Measurements from ENCODE around the gene IGSF21.
"Not testable (repeated sequence)": the region's sequence is repeated elsewhere in the genome, so short reads cannot be mapped to it uniquely, and the experiment has no call there.

Gene IGSF21

GRCh38 chr1:18340158-18340764 is 232.7 kb downstream of the IGSF21 start:
- DNase-seq = no peak

GRCh38 chr1:18340787-18341186 is 233.2 kb downstream of the IGSF21 start:
- no peak for DNase-seq

DNA sequence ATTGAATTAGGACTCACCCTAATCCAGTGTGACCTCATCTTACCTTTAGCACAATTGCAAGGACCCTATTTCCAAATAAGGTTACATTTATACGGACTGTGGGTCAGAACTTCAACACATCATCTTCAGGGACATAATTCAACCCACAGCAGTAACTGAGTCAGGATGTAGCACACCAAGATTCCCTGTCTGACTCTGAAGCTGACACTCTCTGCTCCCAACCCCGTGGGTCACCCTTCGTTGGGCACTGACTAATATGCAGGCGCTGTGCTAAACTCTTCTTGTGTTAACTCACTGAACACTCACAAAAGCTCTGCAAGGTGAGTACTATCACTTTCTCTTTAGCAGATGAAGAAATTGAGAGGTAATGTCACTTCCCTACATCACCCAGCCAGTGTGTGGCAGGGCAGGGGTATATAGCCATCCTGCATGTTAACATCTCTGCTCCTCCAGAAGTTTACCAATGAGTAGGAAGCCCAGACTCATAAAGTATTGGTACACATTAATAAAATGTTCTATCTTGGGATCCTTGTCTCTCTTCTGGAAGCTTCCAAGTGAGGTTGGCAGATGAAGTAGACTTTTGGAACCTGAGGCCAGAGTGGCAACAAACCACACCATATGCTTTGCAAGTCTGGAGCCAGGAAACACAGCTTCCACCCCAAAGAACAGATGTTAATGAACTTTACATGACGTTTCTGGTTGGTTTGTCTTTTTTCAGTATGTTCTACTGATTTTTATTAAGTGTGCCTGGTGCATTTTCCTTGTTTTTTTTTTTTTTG is 233.9 kb downstream of the IGSF21 start:
- DNase-seq = no peak

- no peak for DNase-seq
Measured at GRCh38 chr1:18342744-18343143, 235.1 kb downstream of the IGSF21 start.

DNA sequence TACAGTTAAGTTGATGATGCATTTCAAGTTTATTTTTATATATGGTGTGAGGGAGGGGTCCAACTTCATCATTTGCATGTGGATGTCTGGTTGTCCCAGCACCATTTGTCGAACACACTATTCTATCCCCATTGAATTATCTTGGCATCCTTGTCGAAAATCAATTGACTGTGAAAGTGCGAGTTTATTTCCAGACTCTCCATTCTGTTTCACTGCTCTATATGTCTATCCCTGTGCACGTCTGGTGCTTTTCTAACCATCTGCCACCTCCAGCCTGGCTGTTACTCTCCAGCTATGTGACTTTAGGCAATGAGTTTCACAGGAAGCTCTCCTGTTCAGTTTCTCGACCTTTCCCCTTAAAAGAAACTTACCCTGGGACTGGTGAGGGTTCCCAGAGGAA is 236.0 kb downstream of the IGSF21 start:
- DNase-seq = no peak

DNA sequence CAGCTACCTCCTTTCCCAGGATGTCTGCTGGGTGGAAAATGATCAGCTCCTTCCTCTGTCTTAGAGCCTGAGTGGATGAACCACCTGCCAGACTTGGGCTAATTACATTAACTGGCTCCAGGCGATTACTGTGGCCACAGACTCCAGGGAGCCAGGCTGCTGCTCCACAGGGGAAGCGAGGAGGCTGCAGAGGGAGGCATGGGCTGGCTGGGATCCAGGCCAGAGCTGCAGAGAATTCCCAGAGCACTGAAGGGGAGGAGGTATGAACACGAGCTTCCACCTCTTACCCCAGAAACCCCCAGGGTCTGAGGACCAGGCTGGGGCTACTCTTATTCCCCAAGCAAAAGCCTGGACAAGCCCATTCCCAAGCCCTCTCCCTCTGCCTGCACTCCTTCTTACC is 237.2 kb downstream of the IGSF21 start:
- DNase-seq = no peak

GRCh38 chr1:18347559-18347958 is 240.0 kb downstream of the IGSF21 start:
- no peak for DNase-seq

DNA sequence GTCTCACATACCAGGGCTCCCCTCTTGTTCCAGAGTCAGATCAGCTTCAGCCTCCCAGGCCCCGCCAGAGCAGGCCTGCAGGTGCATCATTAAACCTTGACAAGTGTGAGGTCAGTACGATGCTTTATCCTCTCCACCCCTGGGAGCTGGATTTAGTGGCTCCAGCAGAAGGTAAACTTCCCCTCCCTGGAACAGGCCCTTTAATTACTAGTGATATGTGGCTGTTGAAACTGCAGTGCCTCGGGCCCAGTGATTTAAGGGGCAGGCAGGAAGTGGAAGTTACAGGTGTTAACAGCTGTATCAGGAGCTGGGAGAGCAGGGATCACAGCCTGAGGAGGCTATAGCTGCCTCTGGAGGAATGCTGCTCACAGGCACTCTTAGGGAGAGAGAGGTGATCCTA is 240.8 kb downstream of the IGSF21 start:
- no peak for DNase-seq

DNA sequence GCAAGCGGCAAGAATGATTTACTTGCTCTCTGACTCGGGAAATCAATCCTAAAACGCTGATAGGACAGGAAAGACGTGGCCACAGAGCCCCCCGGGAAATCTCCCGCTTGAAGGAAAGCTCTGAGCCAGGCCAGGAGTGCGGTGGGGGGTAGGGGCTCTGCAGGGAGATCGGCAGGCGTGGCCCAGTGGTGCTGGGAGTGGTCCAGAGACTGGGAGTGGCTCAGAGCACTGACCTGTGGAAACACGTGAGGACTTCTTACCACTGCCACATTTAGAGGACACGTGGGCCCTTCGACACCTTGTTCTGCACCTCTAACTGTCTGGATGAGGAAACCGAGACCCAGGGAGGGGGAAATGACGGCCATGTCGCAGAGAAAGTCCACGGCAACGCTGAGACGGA is 243.1 kb downstream of the IGSF21 start:
- no peak for DNase-seq

- no peak for DNase-seq
Measured at GRCh38 chr1:18351735-18352134, 244.1 kb downstream of the IGSF21 start.

- DNase-seq = no peak
Measured at GRCh38 chr1:18352636-18353265, 245.2 kb downstream of the IGSF21 start.

DNA sequence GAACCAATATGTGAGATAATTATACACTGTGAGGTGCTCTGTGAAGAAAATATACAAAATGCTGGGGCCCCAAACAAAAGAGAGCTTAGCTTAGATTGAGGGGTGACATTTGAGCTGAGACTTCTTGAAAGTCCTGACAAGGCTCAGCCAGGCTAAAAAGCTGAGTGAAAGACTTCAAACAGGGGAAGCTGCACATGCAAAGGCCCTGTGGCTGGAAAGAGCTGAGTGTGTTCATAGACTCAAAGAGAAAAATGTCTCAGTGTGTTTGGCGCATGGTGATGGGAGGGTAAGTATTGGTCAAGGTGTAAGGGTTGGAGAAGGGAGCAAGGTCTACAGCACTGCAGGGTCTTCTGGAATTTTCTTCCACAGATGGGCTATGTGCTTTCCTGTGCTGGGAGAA is 245.9 kb downstream of the IGSF21 start:
- DNase-seq = no peak

DNA sequence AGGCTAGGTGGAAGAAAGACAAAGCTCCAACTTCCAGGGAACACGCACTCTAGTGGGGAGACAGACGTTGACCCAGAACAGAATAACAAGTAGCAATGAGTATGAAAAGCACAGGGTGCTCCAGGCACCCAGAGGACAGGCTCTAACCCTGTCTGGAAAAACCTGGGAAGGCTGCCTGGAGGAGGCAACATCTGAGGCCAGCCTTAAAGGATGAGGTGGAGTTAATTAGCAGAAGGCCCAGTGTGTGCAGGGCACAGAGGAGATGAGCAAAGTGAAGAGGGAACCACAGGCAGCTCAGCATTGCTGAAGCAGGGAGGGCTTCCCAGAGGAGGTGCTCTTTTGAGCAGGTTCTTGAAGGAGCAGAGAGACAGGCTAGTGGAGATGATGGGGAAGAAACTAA is 246.4 kb downstream of the IGSF21 start:
- DNase-seq = no peak

DNA sequence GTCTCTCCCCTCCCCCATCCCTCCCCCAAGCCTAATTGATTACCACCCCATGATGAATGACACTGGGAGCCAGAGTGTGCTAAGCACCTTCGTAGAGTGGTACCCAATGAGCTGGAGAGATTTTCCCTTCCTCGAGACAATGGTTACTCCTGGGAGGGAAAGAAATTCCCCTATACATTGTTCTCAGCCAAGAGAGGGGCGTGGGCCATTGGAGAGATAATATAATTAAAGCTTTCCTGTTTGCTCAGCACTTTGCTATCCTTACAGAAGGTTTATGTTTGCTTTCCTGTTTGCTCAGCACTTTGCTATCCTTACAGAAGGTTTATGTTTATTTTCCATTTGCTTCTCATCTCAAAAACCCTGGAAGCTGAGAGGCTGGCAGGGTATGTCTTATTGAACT is 247.0 kb downstream of the IGSF21 start:
- no peak for DNase-seq

DNA sequence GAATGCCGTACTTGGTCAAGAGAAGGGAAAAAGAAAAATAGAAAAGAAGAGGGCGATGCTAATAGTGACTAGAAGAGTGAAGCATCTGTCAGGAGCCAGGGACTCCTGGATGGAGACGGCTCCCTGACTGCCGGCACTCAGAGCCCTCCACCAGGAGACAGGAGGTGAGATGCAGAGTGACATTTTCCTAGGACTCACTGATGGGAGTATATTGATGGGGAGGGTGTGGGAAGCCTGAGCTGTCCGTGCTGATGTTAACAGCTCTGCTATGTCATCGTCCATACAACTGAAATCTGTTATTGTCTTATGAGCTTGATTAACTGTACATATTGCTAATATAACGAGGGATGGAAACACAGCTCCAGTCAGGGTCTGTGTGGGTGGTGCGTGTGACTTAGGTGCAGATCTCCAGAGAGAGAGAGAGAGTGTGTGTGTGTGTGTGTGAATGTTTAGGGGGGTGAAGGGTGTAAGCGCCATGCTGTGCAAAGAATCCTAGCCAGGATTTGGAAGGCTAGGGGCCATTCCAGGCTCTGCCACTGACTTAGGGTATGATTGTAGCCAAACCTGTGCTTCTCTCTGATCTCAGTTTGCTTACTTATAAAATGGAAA is 250.1 kb downstream of the IGSF21 start:
- DNase-seq = no peak

- no peak for DNase-seq
Measured at GRCh38 chr1:18358600-18358999, 251.0 kb downstream of the IGSF21 start.

- DNase-seq = no peak
Measured at GRCh38 chr1:18360251-18360650, 252.7 kb downstream of the IGSF21 start.

GRCh38 chr1:18362150-18362549 is 254.6 kb downstream of the IGSF21 start:
- DNase-seq = no peak

DNA sequence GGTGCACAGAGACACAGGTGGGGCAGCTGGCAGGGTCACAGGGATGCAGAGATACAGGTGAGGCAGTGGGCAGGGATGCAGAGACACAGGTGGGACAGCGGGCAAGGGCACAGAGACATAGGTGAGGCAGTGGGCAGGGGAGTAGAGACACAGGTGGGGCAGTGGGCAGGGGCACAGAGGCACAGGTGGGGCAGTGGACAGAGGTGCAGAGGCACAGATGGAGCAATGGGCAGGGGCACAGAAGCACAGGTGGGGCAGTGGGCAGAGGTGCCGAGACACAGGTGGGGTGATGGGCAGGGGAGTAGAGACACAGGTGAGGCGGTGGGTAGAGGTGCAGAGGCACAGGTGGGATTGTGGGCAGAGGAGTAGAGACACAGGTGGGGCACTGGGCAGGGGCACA is 255.8 kb downstream of the IGSF21 start:
- no peak for DNase-seq

GRCh38 chr1:18365099-18365705 is 257.6 kb downstream of the IGSF21 start:
- DNase-seq = no peak

DNA sequence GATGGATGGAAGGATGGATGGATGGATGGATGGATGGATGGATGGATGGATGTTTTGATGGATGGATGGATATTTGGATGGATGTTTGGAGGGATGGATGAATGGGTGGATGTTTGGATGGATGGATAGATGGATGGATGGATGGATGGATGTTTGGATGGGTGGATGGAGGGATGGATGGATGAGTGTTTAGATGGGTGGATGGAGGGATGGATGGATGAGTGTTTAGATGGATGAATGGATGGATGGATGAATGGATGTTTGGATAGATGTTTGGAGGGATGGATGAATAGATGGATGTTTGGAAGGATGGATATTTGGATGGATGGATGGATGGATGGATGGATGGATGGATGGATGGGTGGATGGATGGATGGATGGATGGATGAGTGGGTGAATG is 264.9 kb downstream of the IGSF21 start:
- DNase-seq = not testable (repeated sequence)

- DNase-seq = no peak
Measured at GRCh38 chr1:18373151-18373550, 265.6 kb downstream of the IGSF21 start.

DNA sequence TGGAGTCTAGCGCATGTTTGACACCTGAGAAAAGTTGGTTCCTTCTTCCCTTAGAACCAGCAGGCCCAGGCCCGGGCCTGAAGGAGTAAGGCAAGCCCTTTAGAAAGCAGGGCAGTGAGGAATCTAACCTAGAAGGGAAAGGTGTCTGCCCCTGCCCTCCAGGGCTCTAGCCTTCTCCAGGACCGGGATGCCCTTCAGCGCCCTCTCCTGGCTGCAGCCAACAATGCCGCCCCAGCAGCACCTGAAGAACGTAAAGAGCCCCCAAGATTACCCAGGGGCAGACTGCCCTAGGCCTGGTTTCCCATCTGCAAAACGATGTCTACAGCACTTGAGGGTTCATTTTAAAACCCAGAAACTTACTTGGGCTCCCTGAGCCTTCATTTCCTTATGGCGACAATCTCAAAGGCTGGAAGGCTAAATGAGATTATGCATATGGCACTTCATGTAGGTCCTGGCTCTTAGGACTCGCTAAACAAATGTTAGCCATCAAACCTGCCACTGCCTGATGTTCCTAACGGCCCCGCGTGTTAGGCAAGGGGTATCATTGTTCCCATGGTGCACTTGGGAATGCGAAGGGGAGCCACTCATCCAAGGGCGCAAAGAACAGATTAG is 266.4 kb downstream of the IGSF21 start:
- DNase-seq = no peak
